SK-N-SH treated with all-trans-retinoic acid at 6 μM for 48 hours (cell line): ENCODE data around the gene NRXN3.

Experiments used
- ARNTL ChIP-seq: fragments of 450-650 bp; formaldehyde crosslinking; IDR thresholded peaks from 2 replicates; pipeline ENCODE4 v1.5.0; 2020; ENCODE audit warnings: low read depth, mild to moderate bottlenecking, moderate library complexity, borderline replicate concordance
- BACH2 ChIP-seq: fragments of 250-450 bp; sonication (Bioruptor Pico); IDR thresholded peaks from 2 replicates; pipeline ENCODE4 v1.9.0; 2021; ENCODE audit warnings: mild to moderate bottlenecking, borderline replicate concordance
- CSRNP3 ChIP-seq: fragments of 250-450 bp; sonication (Bioruptor Pico); IDR thresholded peaks from 2 replicates; pipeline ENCODE4 v1.5.1; 2021; ENCODE audit warnings: mild to moderate bottlenecking, moderate library complexity
- ESRRG ChIP-seq: fragments of 250-450 bp; sonication (Bioruptor Pico); IDR thresholded peaks from 2 replicates; pipeline ENCODE4 v1.6.1; 2021; ENCODE audit warnings: mild to moderate bottlenecking
- GLIS3 ChIP-seq: fragments of 250-450 bp; sonication (Bioruptor Pico); IDR thresholded peaks from 2 replicates; pipeline ENCODE4 v1.5.0; 2020; ENCODE audit warnings: mild to moderate bottlenecking, moderate library complexity
- OSR1 ChIP-seq: fragments of 250-450 bp; sonication (Bioruptor Pico); IDR thresholded peaks from 2 replicates; pipeline ENCODE4 v1.8.0; 2022; ENCODE audit warnings: moderate library complexity, mild to moderate bottlenecking, inconsistent platforms
- PATZ1 ChIP-seq: fragments of 250-450 bp; sonication (Bioruptor Pico); IDR thresholded peaks from 2 replicates; pipeline ENCODE4 v1.8.0; 2020; ENCODE audit warnings: mild to moderate bottlenecking, moderate library complexity, borderline replicate concordance
- RARB ChIP-seq: fragments of 250-450 bp; sonication (Bioruptor Pico); IDR thresholded peaks from 2 replicates; pipeline ENCODE4 v1.8.0; 2021; ENCODE audit warnings: mild to moderate bottlenecking, moderate library complexity
- SNAI2 ChIP-seq: fragments of 250-450 bp; sonication (Bioruptor Pico); IDR thresholded peaks from 2 replicates; pipeline ENCODE4 v1.5.0; 2020; ENCODE audit warnings: mild to moderate bottlenecking, moderate library complexity
- TOX ChIP-seq: fragments of 250-450 bp; sonication (Bioruptor Pico); IDR thresholded peaks from 2 replicates; pipeline ENCODE4 v1.8.0; 2021; ENCODE audit warnings: mild to moderate bottlenecking, moderate library complexity, borderline replicate concordance
- ZFP3 ChIP-seq: fragments of 250-450 bp; sonication (Bioruptor Pico); IDR thresholded peaks from 2 replicates; pipeline ENCODE4 v1.5.0; 2020; ENCODE audit warnings: mild to moderate bottlenecking, moderate library complexity
- ZFP30 ChIP-seq: fragments of 450-650 bp; formaldehyde crosslinking; IDR thresholded peaks from 2 replicates; pipeline ENCODE4 v1.5.0; 2022; ENCODE audit warnings: mild to moderate bottlenecking, moderate library complexity
- ZNF70 ChIP-seq: fragments of 450-650 bp; formaldehyde crosslinking; IDR thresholded peaks from 2 replicates; pipeline ENCODE4 v1.5.0; 2020; ENCODE audit warnings: mild to moderate bottlenecking, moderate library complexity
- ZNF8 ChIP-seq: fragments of 450-650 bp; formaldehyde crosslinking; IDR thresholded peaks from 2 replicates; pipeline ENCODE4 v1.5.0; 2020; ENCODE audit warnings: mild to moderate bottlenecking, moderate library complexity

GRCh38 chr14:79549515-79549914 is 1379.3 kb downstream of the NRXN3 start:
- no peak for TF ChIP-seq BACH2 (CRISPR knock-in tag)
- no peak for TF ChIP-seq GLIS3 (CRISPR knock-in tag)
- TF ChIP-seq CSRNP3 (CRISPR knock-in tag): no peak
- TF ChIP-seq ZNF8 (CRISPR knock-in tag): no peak
- TF ChIP-seq ARNTL (CRISPR knock-in tag): no peak
- no peak for TF ChIP-seq ZFP3
- TF ChIP-seq TOX (CRISPR knock-in tag): no peak
- TF ChIP-seq SNAI2: no peak
- TF ChIP-seq PATZ1 (CRISPR knock-in tag): no peak
- no peak for TF ChIP-seq RARB
- TF ChIP-seq ZNF70 (CRISPR knock-in tag): no peak
- TF ChIP-seq ESRRG (CRISPR knock-in tag): no peak
- TF ChIP-seq OSR1 (CRISPR knock-in tag): no peak
- no peak for TF ChIP-seq ZFP30
